ENCODE measurements around the gene PPARG. TPM values are rescaled to one million over a fixed set of nuclear protein-coding genes. Genes with fewer than 3 reads are reported as not detected.

The PPARG gene
- total and polyA plus RNA-seq, 2 experiments from 2014 or later, result 0.15 to 0.42 TPM

DNA sequence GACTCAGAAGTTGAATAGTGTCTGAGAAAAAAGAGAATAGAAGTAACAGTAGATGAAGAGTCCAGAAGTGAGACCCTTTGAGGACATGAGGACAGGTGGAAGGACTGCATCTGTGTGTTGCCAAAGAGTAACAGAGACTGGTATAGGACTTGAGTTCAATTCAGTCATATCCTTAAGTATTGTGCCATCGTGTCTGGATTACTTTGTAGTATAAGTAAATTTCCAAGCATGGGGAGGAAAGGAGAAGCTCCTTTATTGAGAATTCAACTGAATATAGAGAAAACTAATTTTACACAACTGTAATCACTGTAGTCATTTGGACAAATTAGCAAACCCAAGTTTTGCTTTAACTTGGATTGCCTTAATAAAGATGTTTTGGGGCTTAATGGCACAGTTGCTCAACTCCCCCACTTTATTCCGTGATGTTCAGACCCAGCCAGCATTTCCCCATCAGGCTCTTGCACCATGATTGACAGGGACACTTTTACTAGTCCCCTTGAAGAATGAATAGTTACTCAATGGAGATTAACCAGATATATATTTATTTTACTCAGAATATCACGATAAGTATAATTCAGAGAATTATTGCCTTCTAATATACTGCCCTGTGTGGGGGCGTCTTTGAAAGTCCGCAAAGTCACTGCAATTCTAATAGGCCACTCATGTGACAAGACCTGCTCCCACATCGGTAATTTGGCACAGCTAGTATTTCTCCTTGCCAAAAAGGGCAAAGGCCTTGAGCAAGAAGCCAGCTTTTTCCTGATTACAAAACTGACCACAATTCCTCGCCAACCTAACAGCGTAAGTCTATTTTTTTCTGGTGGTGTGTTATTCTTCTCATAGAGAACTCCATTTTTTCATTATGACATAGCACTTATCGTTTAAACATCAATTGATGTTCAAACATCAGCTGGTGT lies 61.3 kb downstream of the PPARG start:
- peaks cover 5% of the 10 kb centered on the region; the same call in 2 of the 3 replicates for H3K4me1 Mint-ChIP-seq
- ATAC-seq (no peak), DNase-seq (ENCODE audit: low spot score) (no peak)
- Histone ChIP-seq H3K79me2 (replicated peaks; ENCODE audit: insufficient read depth) (no peaks in the 10 kb centered on the region), H4K20me1 (replicated peaks; ENCODE audit: insufficient read depth) (no peaks in the 10 kb centered on the region), H3K4me1 (ENCODE audit: insufficient read depth) (no peaks in the 10 kb centered on the region), H3K4me2 (no peak overlapping the region), H3K27me3 (ENCODE audit: insufficient read depth) (no peaks in the 10 kb centered on the region), H2AFZ (no peak overlapping the region), H3K4me3 (no peak overlapping the region), H3K36me3 (ENCODE audit: insufficient read depth) (no peaks in the 10 kb centered on the region), H3K9me2 (ENCODE audit: insufficient read depth) (no peaks in the 10 kb centered on the region), H3F3A (replicated peaks; ENCODE audit: low read depth) (no peaks in the 10 kb centered on the region), H3K27ac (ENCODE audit: low read depth) (no peak overlapping the region)
- H3K9me3 Mint-ChIP-seq, result no peaks in the 10 kb centered on the region
- TF ChIP-seq POLR2AphosphoS5 (IDR thresholded peaks at IDR 0.05; ENCODE audit: low read depth), result no peak
- TF ChIP-seq CREB1 (CRISPR knock-in tag; IDR thresholded peaks at IDR 0.05; ENCODE audit: low read depth), result no peak
- TF ChIP-seq EZH2phosphoT487 (IDR thresholded peaks at IDR 0.05; ENCODE audit: unreplicated experiment), result no peak
- TF ChIP-seq, protein P1, sequence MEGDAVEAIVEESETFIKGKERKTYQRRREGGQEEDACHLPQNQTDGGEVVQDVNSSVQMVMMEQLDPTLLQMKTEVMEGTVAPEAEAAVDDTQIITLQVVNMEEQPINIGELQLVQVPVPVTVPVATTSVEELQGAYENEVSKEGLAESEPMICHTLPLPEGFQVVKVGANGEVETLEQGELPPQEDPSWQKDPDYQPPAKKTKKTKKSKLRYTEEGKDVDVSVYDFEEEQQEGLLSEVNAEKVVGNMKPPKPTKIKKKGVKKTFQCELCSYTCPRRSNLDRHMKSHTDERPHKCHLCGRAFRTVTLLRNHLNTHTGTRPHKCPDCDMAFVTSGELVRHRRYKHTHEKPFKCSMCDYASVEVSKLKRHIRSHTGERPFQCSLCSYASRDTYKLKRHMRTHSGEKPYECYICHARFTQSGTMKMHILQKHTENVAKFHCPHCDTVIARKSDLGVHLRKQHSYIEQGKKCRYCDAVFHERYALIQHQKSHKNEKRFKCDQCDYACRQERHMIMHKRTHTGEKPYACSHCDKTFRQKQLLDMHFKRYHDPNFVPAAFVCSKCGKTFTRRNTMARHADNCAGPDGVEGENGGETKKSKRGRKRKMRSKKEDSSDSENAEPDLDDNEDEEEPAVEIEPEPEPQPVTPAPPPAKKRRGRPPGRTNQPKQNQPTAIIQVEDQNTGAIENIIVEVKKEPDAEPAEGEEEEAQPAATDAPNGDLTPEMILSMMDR (conservative IDR thresholded peaks at IDR 0.05; ENCODE audit: low read depth in 2 of 2), result no peak
- TF ChIP-seq ZNF114 (CRISPR knock-in tag; IDR thresholded peaks at IDR 0.05), result no peak
- no peak for TF ChIP-seq ZNF331 (CRISPR knock-in tag; IDR thresholded peaks at IDR 0.05; ENCODE audit: low read depth)
- no peak for TF ChIP-seq STAT1 (IDR thresholded peaks at IDR 0.05; ENCODE audit: unreplicated experiment)
- TF ChIP-seq, protein P2, sequence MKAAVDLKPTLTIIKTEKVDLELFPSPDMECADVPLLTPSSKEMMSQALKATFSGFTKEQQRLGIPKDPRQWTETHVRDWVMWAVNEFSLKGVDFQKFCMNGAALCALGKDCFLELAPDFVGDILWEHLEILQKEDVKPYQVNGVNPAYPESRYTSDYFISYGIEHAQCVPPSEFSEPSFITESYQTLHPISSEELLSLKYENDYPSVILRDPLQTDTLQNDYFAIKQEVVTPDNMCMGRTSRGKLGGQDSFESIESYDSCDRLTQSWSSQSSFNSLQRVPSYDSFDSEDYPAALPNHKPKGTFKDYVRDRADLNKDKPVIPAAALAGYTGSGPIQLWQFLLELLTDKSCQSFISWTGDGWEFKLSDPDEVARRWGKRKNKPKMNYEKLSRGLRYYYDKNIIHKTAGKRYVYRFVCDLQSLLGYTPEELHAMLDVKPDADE (IDR thresholded peaks at IDR 0.05), result no peak
- H3K27me3 Mint-ChIP-seq (ENCODE audit: insufficient read depth, low read depth, poor library complexity), result no peaks in the 10 kb centered on the region
- no peak overlapping the region for H3K4me3 Mint-ChIP-seq
- no peak overlapping the region for H3K27ac Mint-ChIP-seq
- H3K36me3 Mint-ChIP-seq (ENCODE audit: low read depth), result no peaks in the 10 kb centered on the region

DNA sequence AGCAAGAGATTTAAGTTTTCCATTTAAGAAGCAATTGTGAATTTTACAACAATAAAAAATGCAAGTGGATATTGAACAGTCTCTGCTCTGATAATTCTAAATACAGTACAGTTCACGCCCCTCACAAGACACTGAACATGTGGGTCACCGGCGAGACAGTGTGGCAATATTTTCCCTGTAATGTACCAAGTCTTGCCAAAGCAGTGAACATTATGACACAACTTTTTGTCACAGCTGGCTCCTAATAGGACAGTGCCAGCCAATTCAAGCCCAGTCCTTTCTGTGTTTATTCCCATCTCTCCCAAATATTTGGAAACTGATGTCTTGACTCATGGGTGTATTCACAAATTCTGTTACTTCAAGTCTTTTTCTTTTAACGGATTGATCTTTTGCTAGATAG lies 62.3 kb downstream of the PPARG start:
- Histone ChIP-seq H3F3A (replicated peaks; ENCODE audit: low read depth) (no peaks in the 10 kb centered on the region), H3K4me3 (no peak overlapping the region), H3K4me1 (ENCODE audit: insufficient read depth) (no peaks in the 10 kb centered on the region), H4K20me1 (replicated peaks; ENCODE audit: insufficient read depth) (no peaks in the 10 kb centered on the region), H3K27me3 (ENCODE audit: insufficient read depth) (no peaks in the 10 kb centered on the region), H3K79me2 (replicated peaks; ENCODE audit: insufficient read depth) (no peaks in the 10 kb centered on the region), H3K9me2 (ENCODE audit: insufficient read depth) (no peaks in the 10 kb centered on the region), H3K36me3 (ENCODE audit: insufficient read depth) (no peaks in the 10 kb centered on the region), H3K27ac (ENCODE audit: low read depth) (no peak overlapping the region), H2AFZ (no peak overlapping the region), H3K4me2 (no peak overlapping the region)
- no peak for ATAC-seq
- Mint-ChIP-seq H3K27me3 (ENCODE audit: insufficient read depth, low read depth, poor library complexity) (no peaks in the 10 kb centered on the region), H3K4me1 (peaks cover 5% of the 10 kb centered on the region; the same call in 2 of the 3 replicates), H3K27ac (no peak overlapping the region), H3K36me3 (ENCODE audit: low read depth) (no peaks in the 10 kb centered on the region), H3K9me3 (no peaks in the 10 kb centered on the region), H3K4me3 (no peak overlapping the region)
- no peak for DNase-seq (ENCODE audit: low spot score)
- TF ChIP-seq ZNF331 (CRISPR knock-in tag; IDR thresholded peaks at IDR 0.05; ENCODE audit: low read depth), result no peak
- TF ChIP-seq JUNB (IDR thresholded peaks at IDR 0.05; ENCODE audit: unreplicated experiment), result no peak
- TF ChIP-seq NANOG (IDR thresholded peaks at IDR 0.05; ENCODE audit: borderline replicate concordance), result no peak
- no peak for TF ChIP-seq EZH2 (IDR thresholded peaks at IDR 0.05; ENCODE audit: low read depth, unreplicated experiment)
- TF ChIP-seq, protein P1 (conservative IDR thresholded peaks at IDR 0.05; ENCODE audit: low read depth in 2 of 2), result no peak
- TF ChIP-seq, protein P2 (IDR thresholded peaks at IDR 0.05), result no peak
- no peak for TF ChIP-seq POLR2AphosphoS5 (IDR thresholded peaks at IDR 0.05; ENCODE audit: low read depth)
- TF ChIP-seq, protein P3, sequence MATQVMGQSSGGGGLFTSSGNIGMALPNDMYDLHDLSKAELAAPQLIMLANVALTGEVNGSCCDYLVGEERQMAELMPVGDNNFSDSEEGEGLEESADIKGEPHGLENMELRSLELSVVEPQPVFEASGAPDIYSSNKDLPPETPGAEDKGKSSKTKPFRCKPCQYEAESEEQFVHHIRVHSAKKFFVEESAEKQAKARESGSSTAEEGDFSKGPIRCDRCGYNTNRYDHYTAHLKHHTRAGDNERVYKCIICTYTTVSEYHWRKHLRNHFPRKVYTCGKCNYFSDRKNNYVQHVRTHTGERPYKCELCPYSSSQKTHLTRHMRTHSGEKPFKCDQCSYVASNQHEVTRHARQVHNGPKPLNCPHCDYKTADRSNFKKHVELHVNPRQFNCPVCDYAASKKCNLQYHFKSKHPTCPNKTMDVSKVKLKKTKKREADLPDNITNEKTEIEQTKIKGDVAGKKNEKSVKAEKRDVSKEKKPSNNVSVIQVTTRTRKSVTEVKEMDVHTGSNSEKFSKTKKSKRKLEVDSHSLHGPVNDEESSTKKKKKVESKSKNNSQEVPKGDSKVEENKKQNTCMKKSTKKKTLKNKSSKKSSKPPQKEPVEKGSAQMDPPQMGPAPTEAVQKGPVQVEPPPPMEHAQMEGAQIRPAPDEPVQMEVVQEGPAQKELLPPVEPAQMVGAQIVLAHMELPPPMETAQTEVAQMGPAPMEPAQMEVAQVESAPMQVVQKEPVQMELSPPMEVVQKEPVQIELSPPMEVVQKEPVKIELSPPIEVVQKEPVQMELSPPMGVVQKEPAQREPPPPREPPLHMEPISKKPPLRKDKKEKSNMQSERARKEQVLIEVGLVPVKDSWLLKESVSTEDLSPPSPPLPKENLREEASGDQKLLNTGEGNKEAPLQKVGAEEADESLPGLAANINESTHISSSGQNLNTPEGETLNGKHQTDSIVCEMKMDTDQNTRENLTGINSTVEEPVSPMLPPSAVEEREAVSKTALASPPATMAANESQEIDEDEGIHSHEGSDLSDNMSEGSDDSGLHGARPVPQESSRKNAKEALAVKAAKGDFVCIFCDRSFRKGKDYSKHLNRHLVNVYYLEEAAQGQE (IDR thresholded peaks at IDR 0.05; ENCODE audit: unreplicated experiment), result no peak
- TF ChIP-seq EZH2phosphoT487 (IDR thresholded peaks at IDR 0.05; ENCODE audit: unreplicated experiment), result no peak
- TF ChIP-seq CREB1 (CRISPR knock-in tag; IDR thresholded peaks at IDR 0.05; ENCODE audit: low read depth), result no peak
- TF ChIP-seq STAT1 (IDR thresholded peaks at IDR 0.05; ENCODE audit: unreplicated experiment), result no peak
- no peak for TF ChIP-seq ZNF114 (CRISPR knock-in tag; IDR thresholded peaks at IDR 0.05)
